GM18909 (cell line): ENCODE data around the gene ABCA7.
A peak's percentile ranks its signal among the peaks of the same experiment; 100 is the strongest.

Experiments used
- ATAC-seq: cut with Tn5 transposase; IDR thresholded peaks from one replicate; pipeline ENCODE4 v1.9.1; 2021; ENCODE audit warnings: mild to moderate bottlenecking; ENCODE audit not compliant: unreplicated experiment, poor library complexity

The ABCA7 gene

DNA sequence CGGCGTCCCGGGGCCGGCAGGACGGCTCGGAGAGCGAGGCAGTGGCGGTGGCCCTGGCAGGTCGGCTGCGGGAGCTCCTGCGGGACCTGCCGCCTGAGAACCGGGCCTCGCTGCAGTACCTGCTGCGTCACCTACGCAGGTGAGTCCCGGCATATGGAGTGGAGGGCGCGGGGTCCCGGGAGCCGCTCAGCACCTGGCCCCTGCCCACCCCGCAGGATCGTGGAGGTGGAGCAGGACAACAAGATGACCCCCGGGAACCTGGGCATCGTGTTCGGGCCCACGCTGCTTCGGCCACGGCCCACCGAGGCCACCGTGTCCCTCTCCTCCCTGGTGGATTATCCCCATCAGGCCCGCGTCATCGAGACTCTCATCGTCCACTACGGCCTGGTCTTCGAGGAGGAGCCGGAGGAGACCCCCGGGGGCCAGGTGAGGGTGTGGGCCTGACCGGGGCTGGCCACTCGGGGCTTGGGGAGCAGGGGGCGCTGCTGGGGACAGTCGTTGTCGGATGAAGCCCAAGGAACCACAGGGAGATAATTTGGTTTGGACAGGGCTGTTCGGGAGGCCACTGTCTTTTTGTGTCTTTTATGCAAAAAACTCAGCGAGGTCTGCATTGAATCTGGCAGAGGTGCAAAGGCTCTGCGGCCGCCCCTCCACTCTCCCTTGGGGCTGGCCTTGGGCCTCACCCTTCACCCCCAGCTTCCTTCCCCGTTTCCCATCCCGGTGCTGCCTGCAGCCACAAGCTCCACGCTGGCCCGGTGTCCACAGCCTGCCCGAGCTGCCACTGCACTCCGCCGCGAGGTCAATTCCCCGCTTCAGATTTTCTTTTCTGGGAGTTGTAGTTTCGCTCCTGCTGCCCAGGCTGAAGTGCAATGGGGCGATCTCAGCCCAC lies 43.3 kb downstream of the ABCA7 start:
- no peak for ATAC-seq

DNA sequence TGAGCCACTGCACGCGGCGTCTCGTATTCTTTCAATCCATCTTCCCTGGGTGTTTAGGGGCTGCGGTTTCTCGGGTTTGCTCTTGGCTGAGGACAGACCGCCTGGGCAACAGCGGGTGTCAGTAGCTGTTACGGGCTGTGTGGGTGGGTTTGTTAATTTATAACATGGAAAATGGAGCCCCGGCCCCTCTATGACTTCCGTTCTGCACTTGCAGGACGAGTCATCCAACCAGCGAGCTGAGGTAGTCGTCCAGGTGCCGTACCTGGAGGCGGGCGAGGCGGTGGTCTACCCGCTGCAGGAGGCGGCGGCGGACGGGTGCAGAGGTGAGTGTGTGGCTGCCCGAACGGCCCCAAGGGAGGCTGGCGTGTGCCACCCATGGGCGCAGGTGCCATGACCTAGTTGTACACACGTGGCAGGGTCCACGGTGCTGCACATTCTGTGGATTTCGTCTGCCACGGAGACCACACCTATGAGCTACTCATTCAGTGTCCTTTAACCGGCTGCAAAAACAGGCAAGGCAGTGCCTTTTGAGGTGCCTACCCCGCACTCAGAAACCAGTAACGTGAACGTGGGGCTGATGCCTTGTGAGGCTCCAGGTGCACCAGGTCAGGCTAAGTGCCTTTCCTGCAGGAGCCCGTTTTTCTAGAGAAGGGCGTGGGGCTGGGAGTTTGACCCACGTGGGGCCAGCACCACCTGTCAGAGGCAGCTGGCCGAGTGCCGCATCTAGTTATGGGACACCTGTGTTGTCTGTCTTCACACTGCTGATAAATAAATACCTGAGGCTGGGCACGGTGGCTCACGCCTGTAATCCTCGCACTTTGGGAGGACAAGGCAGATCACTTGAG lies 44.3 kb downstream of the ABCA7 start:
- no peak for ATAC-seq

DNA sequence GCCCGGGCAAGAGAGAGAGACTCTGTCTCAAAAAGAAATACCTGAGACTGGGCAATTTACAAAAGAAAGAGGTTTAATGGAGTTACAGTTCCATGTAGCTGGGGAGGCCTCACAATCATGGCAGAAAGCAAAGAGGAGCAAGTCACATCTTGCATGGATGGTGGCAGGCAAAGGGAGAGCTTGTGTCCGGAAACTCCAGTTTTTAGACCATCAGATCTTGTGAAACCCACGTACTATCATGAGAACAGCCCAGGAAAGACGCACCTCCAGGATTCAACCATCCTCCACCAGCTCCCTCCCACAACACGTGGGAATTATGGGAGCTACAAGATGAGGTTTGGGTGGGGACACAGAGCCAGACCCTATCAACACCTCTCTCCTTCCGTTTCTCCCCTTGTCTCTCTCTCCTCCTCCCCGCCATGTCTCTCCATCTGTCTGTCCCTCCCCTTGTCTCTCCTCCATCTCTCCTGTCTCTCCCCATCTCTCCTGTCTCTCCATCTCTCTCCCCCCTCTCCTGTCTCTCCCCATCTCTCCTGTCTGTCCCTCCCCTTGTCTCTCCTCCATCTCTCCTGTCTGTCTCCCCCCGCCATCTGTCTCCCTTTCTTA lies 45.2 kb downstream of the ABCA7 start:
- no peak for ATAC-seq

DNA sequence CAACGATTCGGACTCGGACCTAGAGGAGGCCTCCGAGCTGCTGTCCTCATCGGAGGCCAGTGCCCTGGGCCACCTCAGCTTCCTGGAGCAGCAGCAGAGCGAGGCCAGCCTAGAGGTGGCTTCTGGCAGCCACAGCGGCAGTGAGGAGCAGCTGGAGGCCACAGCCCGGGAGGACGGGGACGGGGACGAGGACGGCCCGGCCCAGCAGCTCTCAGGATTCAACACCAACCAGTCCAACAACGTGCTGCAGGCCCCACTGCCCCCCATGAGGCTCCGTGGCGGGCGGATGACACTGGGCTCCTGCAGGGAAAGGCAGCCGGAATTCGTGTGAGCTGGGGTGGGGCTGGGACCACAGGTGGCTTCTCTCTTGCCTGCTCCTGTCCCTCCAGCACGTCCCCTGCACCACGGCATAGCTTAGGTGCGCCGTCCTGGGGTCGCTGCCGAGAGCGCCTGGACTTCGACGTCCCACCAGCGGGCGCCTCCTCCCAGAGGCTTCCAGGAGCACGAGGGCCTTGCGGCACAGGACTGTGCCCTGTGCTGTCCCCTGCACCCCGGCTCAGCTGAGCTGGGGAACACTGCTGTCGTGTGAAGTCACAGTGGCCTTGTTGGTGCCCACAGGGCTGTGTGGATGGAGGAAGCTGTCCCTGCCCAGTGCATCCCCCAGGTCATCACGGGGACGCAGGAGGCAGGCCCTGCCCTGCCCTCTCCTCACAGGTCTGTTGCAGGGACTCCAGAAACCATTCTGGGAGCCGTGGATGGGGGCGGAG lies 46.0 kb downstream of the ABCA7 start:
- ATAC-seq = no peak

DNA sequence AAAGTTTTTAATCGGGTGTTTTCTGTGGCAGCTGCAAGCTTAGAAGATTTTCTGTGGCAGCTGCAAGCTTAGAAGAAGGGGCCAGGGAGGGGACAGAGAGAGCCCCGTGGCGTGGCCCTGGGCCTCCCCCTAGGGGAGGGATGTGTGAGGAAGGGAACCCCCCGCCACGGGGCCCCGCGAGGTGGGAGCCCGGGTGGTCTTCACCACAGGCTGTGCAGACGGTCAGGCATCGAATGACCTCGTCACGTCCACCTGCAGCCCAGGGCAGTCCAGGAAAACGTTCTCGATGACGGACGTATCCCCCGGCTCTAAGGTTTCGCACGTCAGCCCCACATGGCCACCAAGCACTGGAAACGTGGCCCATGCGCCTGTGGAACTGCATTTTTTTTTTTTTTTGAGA lies 46.7 kb downstream of the ABCA7 start:
- ATAC-seq = no peak

DNA sequence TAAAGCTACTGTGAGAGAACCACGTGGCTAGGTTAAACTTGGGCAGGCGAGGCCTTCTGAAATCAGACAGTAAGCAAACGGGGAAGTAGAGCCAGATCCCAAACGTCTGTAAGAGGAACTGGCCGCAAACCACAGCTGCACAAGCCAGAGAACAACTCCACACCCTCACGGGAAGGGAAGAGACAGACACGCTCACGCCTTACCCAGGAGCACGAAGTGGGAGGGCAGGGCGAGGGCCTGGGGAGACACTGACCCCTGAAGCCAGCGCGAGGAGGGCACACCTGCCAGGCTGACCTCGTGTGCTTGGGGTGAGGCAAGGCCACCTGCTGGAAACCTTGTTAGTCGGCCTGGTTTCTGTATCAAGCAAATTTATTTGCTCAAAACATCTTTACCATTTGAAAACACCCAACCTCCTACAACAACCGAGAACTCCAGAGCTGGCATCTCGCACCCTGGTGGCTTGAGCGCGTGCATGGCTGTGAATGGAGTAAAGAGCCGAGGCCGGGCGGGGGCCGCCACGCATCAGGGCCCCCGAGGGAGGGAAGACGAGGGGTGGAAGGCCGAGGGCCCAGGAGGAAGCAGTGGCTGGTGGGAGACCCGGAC lies 48.0 kb downstream of the ABCA7 start:
- no peak for ATAC-seq

DNA sequence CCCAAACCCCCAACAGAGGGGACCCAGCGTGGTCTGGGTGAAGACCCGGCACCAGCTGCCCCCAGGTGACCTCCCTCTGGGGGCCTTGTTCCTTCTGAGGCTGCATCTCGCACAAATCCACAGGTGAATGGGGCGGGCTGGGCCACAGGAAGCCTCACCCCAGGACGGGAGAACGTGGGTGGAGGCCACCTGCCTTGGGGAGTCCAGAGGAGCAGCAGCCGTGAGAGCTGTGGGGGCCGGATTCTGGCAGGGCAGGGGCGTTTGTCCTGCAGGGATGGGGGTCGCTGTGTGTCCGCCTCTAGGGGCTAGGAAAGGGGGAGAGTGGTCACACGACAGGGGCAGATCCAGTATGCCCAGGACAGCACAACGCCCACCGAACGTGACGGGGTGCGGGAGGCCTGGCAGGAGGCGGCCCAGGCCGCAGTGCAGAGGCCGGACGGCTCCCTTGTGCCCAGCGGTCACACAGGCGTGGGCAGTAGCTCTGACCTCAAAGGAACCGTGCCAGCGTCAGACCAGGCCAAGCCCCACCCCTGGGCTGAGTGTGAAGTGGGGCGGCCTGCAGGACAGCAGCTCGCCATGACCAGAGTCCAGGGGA lies 48.6 kb downstream of the ABCA7 start:
- no peak for ATAC-seq

DNA sequence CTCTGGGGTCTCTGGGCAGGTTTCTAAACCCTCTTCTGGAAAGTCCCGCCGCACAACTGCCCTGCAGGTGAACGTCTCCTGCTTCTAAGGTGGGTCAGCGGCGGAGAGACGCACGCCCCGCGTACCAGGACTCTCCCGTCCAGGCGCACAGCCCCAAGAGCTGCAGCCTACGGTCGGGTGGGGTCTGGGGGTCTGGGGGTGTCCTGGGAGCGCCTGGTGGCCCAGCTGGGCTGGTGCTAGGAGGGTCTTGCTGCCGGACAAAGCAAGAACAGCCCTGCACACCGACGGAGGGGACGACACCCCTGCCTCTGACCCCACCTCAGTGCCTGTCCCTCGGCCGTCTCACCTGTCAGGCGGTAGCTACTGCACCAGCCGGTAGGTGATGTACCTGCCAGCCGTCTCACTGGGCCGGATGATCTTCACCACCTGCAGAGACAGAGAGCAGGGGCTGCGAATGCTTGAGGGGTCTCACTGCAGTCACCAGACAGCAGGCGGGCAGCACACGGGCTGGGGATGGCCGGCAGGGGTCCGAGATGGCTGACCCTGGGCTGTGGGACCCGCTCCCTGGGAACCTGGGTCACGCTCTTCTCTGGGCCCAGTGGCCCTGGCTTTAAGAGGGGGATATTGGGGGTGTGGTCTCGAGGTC lies 49.3 kb downstream of the ABCA7 start:
- no peak for ATAC-seq

DNA sequence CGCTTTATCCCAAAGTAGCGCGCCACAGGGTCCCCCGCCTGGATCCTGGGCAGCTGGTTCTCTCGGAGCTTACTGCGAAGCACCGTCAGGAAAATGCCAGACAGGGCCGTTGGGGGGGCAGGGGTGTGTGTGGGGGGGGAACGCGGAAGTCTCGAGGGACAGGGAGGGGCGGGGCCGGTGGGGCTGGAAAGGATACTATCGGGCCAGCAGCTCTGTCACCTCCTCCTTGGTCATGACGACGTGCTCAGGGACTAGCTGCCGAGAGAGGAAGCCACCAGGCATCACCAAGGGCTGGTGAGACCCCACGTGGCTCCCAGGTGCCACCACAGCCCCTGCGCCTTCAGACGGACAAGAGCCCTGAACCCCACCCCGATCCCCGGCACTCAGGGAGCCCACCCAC lies 50.0 kb downstream of the ABCA7 start:
- ATAC-seq = no peak

DNA sequence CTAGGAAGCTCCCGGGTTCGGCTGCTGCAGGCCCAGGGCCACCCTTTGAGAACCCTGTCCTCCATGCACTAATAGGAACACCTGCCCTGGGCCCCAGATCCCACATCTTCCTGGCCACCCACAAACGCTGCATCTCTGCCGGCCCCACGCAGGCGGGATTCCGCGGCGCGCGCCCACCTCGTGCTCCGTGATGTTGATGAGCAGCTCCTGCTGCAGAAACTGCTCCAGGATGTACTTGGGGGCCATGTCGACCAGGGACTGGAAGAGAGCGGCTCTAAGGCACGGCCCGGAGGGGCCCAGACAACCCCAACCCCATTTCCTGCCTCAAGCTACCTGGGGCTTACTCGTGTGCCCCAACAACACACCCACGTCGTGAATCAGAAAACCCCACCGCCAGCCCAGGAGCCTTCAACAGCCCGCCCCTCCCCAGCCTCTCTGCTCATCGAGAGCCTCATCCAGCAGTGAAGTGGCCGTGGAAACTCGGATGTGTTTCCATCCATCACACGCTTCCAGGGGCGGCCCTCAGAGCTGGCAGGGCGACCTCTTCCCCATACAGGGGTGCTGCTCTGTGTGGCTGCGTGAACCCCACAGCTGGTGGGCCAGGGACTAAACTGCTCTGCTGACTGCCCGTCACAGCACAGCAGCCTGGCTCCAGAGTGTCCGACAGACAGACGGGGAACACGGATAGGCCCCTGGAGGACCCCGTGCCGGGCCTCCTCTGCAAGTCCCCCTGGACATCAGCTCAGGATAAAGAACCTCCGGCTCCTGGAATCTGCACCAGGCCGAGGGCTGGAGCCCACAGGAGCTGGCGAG lies 51.0 kb downstream of the ABCA7 start:
- no peak for ATAC-seq

DNA sequence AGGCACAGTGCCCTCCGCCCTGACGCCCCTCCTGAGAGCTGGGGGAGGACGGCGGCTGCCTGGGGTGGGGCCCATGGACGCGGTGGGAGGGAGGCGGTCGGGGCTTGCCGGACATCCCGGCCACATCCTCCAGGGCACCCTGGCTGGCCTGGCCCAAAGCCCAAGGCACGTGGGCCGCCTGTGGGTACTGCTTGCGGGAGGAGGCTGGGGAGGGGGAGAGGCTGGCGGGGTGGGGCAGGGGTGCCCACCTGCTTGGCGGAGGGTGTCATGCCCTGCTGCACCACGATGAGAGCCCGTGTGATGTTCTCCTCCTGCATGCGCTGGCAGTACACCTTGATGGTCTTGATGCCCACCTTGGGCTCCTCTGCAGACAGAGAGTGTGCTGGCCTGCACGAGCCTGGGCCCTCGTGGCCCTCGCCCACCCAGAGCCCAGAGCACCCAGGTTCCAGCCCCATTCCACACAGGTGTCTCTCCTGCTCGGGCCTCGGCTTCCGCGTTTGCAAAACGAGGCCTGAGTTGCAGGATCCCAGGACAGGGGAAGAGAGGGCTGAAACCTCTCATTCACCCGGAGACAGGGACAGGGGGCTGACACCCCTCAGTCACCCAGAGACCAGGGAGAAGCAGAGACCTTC lies 51.8 kb downstream of the ABCA7 start:
- ATAC-seq = no peak

DNA sequence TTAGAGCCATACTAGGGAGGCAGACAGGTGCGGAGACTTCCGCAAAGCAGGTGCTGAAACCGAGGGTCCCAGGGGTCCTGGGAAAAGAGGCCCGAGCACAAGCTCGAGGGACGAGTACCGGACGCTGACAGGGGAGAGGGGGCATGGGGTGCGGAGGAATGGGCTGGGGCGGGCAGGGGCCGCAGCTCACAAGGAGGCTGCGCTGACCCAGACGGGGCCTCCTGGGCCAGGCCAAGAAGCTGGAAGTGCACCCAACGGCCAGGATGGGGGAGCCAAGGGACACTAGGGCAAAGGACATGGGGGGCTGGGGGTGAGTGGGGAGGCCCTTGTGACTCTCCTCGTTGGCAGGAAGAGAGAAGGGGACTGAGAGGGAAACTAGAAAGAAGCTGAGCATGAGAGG lies 53.4 kb downstream of the ABCA7 start:
- ATAC-seq = no peak

DNA sequence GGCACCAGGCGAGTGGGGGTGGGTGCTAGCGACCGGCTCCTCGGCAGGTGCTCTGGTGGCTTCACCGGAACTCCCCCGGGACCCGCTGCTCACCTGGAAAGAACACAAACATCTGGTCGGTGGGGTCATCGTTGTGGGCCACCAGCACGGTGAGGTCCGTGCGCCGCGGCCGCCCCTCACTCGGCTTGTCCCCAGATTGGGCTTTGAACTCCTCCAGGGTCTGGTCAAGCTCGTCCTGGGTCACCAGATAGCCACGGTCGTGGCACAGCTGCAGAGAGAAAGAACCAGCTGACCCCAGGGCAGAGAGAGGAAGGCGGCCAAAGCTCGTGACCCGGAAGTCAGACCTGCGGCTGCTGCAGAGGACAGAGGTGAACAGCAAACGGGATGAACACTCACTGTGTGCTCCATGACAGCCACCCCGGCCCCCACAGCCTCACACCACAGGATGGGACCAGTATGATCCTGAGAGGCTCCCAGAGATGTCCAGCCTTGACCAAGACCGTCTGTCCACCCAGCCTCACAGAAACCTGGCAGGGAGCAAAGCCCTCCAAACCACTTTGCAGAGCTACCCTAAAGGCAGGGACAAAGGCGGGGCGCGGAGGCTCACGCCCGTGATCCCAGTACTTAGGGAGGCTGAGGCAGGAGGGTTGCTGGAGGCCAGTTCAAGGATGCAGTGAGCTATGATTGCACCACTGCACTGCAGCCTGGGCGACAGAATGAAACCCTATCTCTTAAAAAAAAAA lies 54.1 kb downstream of the ABCA7 start:
- no peak for ATAC-seq

DNA sequence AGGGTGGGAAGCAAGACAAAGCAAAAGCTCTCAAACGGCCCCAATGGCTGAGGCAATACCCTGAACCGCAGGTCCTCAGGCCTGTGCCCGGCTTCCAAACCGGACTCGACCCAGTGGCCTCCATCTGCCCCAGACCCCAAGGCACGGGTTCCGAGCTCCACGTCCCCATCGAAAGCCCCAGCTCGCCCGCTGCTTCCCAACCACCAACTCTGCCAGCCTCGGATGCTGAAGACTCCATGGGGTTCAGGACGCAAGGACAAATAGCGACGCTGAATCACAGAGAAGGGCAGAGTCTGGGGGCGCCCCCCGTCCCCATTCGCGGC lies 54.7 kb downstream of the ABCA7 start:
- ATAC-seq = no peak

DNA sequence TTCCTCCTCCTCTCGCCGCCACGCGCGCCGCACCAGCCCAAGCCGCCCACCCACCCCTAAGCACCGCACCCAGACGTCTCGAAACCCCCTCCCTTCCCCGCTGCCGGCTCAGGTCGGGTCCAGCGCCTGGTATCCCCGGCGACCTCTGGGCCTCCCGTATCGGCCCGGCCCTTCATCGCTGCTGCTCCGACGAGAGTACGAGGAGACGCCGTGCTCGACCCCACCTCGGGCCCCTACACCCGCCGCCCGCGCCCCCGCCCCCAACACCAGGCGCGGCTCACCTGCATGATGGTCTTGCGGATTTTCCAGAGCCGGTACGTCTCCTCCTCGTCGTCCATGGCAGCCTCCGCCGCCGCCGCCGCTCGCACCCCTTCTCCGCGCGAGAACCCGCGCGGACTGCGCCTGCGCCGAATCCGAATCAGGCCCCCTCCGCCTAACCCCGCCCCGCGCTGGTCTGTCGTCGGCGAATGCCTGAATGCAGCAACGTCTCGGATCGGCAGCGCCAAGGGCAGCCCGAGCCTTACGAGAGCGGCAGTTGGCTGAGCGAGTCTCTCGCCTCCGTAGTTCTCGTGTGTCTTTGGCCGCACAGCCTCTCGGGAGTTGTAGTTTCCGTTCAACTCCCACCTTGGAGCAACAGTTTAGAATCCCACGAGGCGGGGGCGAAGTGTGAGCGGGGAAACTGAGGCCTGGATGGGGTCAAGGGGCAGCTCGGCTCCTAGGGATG lies 55.2 kb downstream of the ABCA7 start, which contains the start of gene POLR2E:
Gene POLR2E, minus strand, starts transcription at position 398 of the 724 bp plus-strand sequence. Its CDS starts 60 bp downstream, at position 338.
- peak; percentile 83 for ATAC-seq

DNA sequence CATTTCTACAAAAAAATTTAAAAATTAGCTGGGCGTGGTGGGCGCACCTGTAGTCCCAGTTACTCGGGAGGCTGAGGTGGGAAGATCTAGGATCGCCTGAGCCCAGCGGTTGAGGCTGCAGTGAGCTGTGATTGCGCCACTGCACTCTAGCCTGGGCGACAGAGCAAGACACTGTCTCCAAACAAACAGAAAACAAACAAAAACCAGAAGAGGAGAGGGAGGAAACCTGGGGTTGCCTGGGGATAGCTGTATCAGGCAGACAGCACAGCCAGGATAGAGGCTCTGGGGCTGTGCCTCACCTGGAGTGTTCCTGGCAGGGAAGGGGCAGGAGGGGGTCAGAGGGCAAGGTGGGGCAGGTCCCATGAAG lies 57.9 kb downstream of the ABCA7 start:
- no peak for ATAC-seq
